H9 (cell line): ENCODE measurements around the gene HARS1. TPM values are rescaled to one million over a fixed set of nuclear protein-coding genes. Genes with fewer than 3 reads are reported as not detected.

Source experiments
- DNase-seq: peaks from one replicate; pipeline ENCODE4 v3.0.0-alpha.2; 2017
- H2AFZ ChIP-seq: one replicate; pipeline ENCODE4 v1.6.1; 2013; ENCODE audit warnings: mild to moderate bottlenecking, low read length, control low read depth, moderate library complexity
- H2AK5ac ChIP-seq: 2 replicates; pipeline ENCODE4 v1.6.1; 2013; ENCODE audit warnings: low read length, control low read depth, mixed read lengths; ENCODE audit not compliant: insufficient read length
- H2BK120ac ChIP-seq: one replicate; pipeline ENCODE4 v1.6.1; 2013; ENCODE audit warnings: low read depth, mild to moderate bottlenecking, low read length, control low read depth, inconsistent platforms; ENCODE audit not compliant: poor library complexity, severe bottlenecking
- H2BK12ac ChIP-seq: 2 replicates; pipeline ENCODE4 v1.6.1; 2013; ENCODE audit warnings: low read length, control low read depth, mixed read lengths, low read depth; ENCODE audit not compliant: insufficient read length
- H2BK15ac ChIP-seq: 2 replicates; pipeline ENCODE4 v1.6.1; 2013; ENCODE audit warnings: low read depth, low read length, control low read depth
- H2BK20ac ChIP-seq: one replicate; pipeline ENCODE4 v1.6.1; 2013; ENCODE audit warnings: low read depth, mild to moderate bottlenecking, low read length, control low read depth, inconsistent platforms; ENCODE audit not compliant: poor library complexity, severe bottlenecking
- H2BK5ac ChIP-seq: 2 replicates; pipeline ENCODE4 v1.6.1; 2013; ENCODE audit warnings: low read length, control low read depth, mixed read lengths; ENCODE audit not compliant: insufficient read length
- H3K14ac ChIP-seq: 2 replicates; pipeline ENCODE4 v1.6.1; 2013; ENCODE audit warnings: low read length, control low read depth; ENCODE audit not compliant: insufficient read depth
- H3K18ac ChIP-seq: 2 replicates; pipeline ENCODE4 v1.6.1; 2013; ENCODE audit warnings: low read depth, mild to moderate bottlenecking, mixed read lengths, low read length, control low read depth; ENCODE audit not compliant: insufficient read length
- H3K23ac ChIP-seq: 2 replicates; pipeline ENCODE4 v1.6.1; 2013; ENCODE audit warnings: low read length, control low read depth, mixed read lengths, low read depth; ENCODE audit not compliant: insufficient read length
- H3K23me2 ChIP-seq: 2 replicates; pipeline ENCODE4 v1.6.1; 2013; ENCODE audit warnings: low read depth, mild to moderate bottlenecking, mixed read lengths, low read length, control low read depth; ENCODE audit not compliant: insufficient read length, poor library complexity, severe bottlenecking
- H3K27ac ChIP-seq: 2 replicates; pipeline ENCODE4 v1.5.1; 2013; ENCODE audit warnings: low read length, control low read depth, mixed read lengths, low read depth; ENCODE audit not compliant: insufficient read length
- H3K27me3 ChIP-seq: 2 replicates; pipeline ENCODE4 v1.6.1; 2013; ENCODE audit warnings: low read length, control low read depth, inconsistent platforms; ENCODE audit not compliant: insufficient read depth
- H3K4ac ChIP-seq: 2 replicates; pipeline ENCODE4 v1.6.1; 2013; ENCODE audit warnings: low read depth, mild to moderate bottlenecking, control low read depth, inconsistent platforms, low read length, moderate library complexity
- H3K4me1 ChIP-seq: 2 replicates; pipeline ENCODE4 v1.6.1; 2013; ENCODE audit warnings: low read length, control low read depth, inconsistent platforms; ENCODE audit not compliant: insufficient read depth
- H3K4me2 ChIP-seq: 2 replicates; pipeline ENCODE4 v1.6.1; 2013; ENCODE audit warnings: low read length, control low read depth, mixed read lengths; ENCODE audit not compliant: insufficient read length, insufficient read depth
- H3K56ac ChIP-seq: 2 replicates; pipeline ENCODE4 v1.6.1; 2013; ENCODE audit warnings: low read depth, mild to moderate bottlenecking, mixed read lengths, low read length, control low read depth; ENCODE audit not compliant: insufficient read length
- H3K79me1 ChIP-seq: 2 replicates; pipeline ENCODE4 v1.6.1; 2013; ENCODE audit warnings: low read depth, mild to moderate bottlenecking, moderate library complexity, low read length, control low read depth, inconsistent platforms; ENCODE audit not compliant: insufficient read depth, poor library complexity, severe bottlenecking
- H3K79me2 ChIP-seq: 2 replicates; pipeline ENCODE4 v1.6.1; 2013; ENCODE audit warnings: low read length, control low read depth, inconsistent platforms; ENCODE audit not compliant: insufficient read depth
- H3K9ac ChIP-seq: 2 replicates; pipeline ENCODE4 v1.6.1; 2013; ENCODE audit warnings: low read length, control low read depth, mixed read lengths; ENCODE audit not compliant: insufficient read length; ENCODE audit errors: extremely low read depth
- H3K9me3 ChIP-seq: one replicate; pipeline ENCODE4 v1.6.1; 2013; ENCODE audit warnings: low read depth, low read length, inconsistent platforms; ENCODE audit not compliant: control insufficient read depth
- H3T11ph ChIP-seq: one replicate; pipeline ENCODE4 v1.6.1; 2013; ENCODE audit warnings: mild to moderate bottlenecking, low read length, control low read depth, inconsistent platforms
- H4K20me1 ChIP-seq: one replicate; pipeline ENCODE4 v1.6.1; 2013; ENCODE audit not compliant: control insufficient read depth, insufficient read length, insufficient read depth
- H4K5ac ChIP-seq: 2 replicates; pipeline ENCODE4 v1.6.1; 2013; ENCODE audit warnings: low read depth, mild to moderate bottlenecking, mixed read lengths, low read length, control low read depth; ENCODE audit not compliant: insufficient read length
- H4K8ac ChIP-seq: replicated peaks from 2 replicates; pipeline ENCODE4 v1.6.1; 2013; ENCODE audit warnings: low read length, control low read depth, mixed read lengths, low read depth; ENCODE audit not compliant: insufficient read length
- H4K91ac ChIP-seq: 2 replicates; pipeline ENCODE4 v1.6.1; 2013; ENCODE audit warnings: low read depth, mild to moderate bottlenecking, moderate library complexity, mixed read lengths, low read length, control low read depth; ENCODE audit not compliant: insufficient read length
- H3K27ac Mint-ChIP-seq, 3 experiments: 2 replicates in 2 of 3; 3 replicates in 1 of 3; pipeline ENCODE4 v1.8.0; 2020 to 2021; ENCODE audit warnings: mixed read lengths in 3 of 3, mild to moderate bottlenecking in 1 of 3, moderate library complexity in 1 of 3
- H3K27me3 Mint-ChIP-seq: 2 replicates; pipeline ENCODE4 v1.8.0; 2021; ENCODE audit warnings: low read depth, mild to moderate bottlenecking, moderate library complexity, mixed read lengths
- H3K36me3 Mint-ChIP-seq, 3 experiments: 2 replicates in 2 of 3; 3 replicates in 1 of 3; pipeline ENCODE4 v1.8.0; 2020 to 2021; ENCODE audit warnings: low read depth in 3 of 3, mixed read lengths in 3 of 3; ENCODE audit not compliant: insufficient read depth in 1 of 3
- H3K4me1 Mint-ChIP-seq, 2 experiments: 2 replicates each; pipeline ENCODE4 v1.8.0; 2020; ENCODE audit warnings: mixed read lengths in 2 of 2
- H3K4me3 Mint-ChIP-seq, 2 experiments: 2 replicates in 1 of 2; 3 replicates in 1 of 2; pipeline ENCODE4 v1.8.0; 2020 to 2021; ENCODE audit warnings: mild to moderate bottlenecking in 2 of 2, mixed read lengths in 2 of 2, moderate library complexity in 1 of 2
- H3K9me3 Mint-ChIP-seq, 2 experiments: 2 replicates in 1 of 2; 3 replicates in 1 of 2; pipeline ENCODE4 v1.8.0; 2020; ENCODE audit warnings: mild to moderate bottlenecking in 2 of 2, mixed read lengths in 2 of 2, moderate library complexity in 1 of 2
- WGBS: extraction: QIAGEN DNeasy Blood & Tissue Kit; methylation state at CpG from one replicate; pipeline ENCODE4 v1.1.7; 2013; ENCODE audit warnings: missing lambda C conversion rate, low lambda C conversion rate, mixed read lengths; ENCODE audit not compliant: insufficient read length; ENCODE audit errors: extremely low coverage; 5-methylcytosine and 5-hydroxymethylcytosine counted together
- total RNA-seq: library from RNA; stranded (reverse); gene quantifications from 2 replicates; pipeline ENCODE4 v1.2.1, GENCODE V29; 2021
- TF ChIP-seq, protein P1 (sequence below): fragments of 200-600 bp; sonication (generic); conservative IDR thresholded peaks from 3 replicates; pipeline ENCODE4 v1.8.0; 2021; ENCODE audit warnings: antibody characterized with exemption, mild to moderate bottlenecking

The HARS1 gene
- total RNA-seq, 1 experiment from 2014 or later, result 70.2 TPM

DNA sequence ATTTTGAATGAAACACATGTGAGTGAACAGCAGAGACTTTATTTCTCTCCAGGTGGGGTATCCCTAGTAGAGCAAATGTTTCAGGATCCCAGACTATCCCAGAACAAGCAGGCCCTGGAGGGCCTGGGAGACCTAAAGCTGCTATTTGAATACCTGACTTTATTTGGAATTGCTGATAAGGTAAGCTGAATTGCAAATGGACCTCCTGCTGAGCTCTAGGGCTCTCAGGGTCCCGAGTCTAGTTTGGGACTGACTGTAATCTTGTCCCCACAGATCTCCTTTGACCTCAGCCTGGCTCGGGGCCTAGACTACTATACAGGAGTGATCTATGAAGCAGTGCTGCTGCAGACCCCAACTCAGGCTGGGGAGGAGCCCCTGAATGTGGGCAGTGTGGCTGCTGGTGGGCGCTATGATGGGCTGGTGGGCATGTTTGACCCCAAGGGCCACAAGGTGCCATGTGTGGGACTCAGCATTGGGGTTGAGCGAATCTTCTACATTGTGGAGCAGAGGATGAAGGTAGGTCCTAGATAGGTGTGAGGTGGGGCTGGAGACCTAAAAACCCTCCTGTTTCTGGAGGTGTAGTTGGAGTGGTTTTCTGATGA is 5.8 kb upstream of the HARS1 start:
- Histone ChIP-seq H3K4me2 (no peak overlapping the region), H3K56ac (no peak overlapping the region), H2AK5ac (no peak overlapping the region), H2BK15ac (no peak overlapping the region), H2AFZ (no peak overlapping the region), H4K5ac (no peak overlapping the region), H3T11ph (no peak overlapping the region), H2BK5ac (no peak overlapping the region), H2BK12ac (no peak overlapping the region), H3K79me2 (peaks cover 10% of the 10 kb centered on the region; the same call in 1 of the 2 replicates), H4K20me1 (no peaks in the 10 kb centered on the region), H3K4ac (no peak overlapping the region), H3K23ac (no peak overlapping the region), H3K18ac (no peak overlapping the region), H3K79me1 (no peaks in the 10 kb centered on the region), H4K91ac (no peak overlapping the region), H4K8ac (no peak overlapping the region), H3K23me2 (no peaks in the 10 kb centered on the region), H3K27me3 (no peaks in the 10 kb centered on the region), H3K27ac (no peak overlapping the region), H3K14ac (no peak overlapping the region), H3K9me3 (no peaks in the 10 kb centered on the region), H3K9ac (no peak overlapping the region), H2BK120ac (no peak overlapping the region), H2BK20ac (no peak overlapping the region), H3K4me1 (no peaks in the 10 kb centered on the region)
- no CpG with 5 or more reads among the region's 4 CpGs for WGBS
- DNase-seq, result no peak
- H3K27ac Mint-ChIP-seq, result no peak overlapping the region
- H3K9me3 Mint-ChIP-seq, result no peaks in the 10 kb centered on the region
- H3K4me1 Mint-ChIP-seq, result peaks cover 20 to 22% of the 10 kb centered on the region in 2 experiments
- no peaks in the 10 kb centered on the region for H3K27me3 Mint-ChIP-seq
- H3K36me3 Mint-ChIP-seq, result peaks cover 36 to 70% (median 65%) of the 10 kb centered on the region in 3 experiments
- no peak overlapping the region; a peak in 1 of 5 replicates for H3K4me3 Mint-ChIP-seq
- TF ChIP-seq, protein P1, sequence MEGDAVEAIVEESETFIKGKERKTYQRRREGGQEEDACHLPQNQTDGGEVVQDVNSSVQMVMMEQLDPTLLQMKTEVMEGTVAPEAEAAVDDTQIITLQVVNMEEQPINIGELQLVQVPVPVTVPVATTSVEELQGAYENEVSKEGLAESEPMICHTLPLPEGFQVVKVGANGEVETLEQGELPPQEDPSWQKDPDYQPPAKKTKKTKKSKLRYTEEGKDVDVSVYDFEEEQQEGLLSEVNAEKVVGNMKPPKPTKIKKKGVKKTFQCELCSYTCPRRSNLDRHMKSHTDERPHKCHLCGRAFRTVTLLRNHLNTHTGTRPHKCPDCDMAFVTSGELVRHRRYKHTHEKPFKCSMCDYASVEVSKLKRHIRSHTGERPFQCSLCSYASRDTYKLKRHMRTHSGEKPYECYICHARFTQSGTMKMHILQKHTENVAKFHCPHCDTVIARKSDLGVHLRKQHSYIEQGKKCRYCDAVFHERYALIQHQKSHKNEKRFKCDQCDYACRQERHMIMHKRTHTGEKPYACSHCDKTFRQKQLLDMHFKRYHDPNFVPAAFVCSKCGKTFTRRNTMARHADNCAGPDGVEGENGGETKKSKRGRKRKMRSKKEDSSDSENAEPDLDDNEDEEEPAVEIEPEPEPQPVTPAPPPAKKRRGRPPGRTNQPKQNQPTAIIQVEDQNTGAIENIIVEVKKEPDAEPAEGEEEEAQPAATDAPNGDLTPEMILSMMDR, result no peak
